ENCODE data around the gene RBM34.

DNA sequence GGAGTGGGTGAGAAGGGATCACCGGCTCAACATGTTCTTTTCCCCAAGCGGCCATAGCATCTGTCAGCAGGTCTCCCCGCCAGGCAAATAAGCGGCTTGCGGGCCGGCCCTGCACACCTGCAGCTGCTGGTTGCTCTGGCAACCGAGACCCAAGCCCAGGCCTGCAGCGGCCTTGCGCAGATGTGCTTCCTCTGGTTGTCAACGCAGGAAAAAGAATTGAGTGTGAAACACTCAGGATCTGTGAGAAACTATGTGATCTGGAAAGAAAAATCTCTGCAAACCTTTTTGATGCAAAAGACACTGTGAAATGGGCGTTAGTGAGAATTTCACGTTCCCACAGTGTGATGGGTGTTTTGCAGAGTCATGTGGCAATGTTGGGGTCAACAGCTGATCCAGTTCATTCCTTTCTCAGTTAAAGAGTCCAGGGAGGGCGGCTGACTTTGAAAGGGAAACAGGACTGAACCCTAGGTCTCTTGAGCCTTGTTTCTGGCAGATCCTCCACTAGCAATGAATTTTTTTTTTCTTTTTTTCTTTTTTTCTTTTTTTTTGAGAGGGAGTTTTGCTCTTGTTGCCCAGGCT is 60.8 kb downstream of the RBM34 start:
- no peak for TF ChIP-seq CTCF (conservative IDR thresholded peaks at IDR 0.05; ENCODE audit: low read length)
- no peak for TF ChIP-seq EZH2phosphoT487 (IDR thresholded peaks at IDR 0.05; ENCODE audit: borderline replicate concordance, low read depth, low read length)

All from OCI-LY7 (cell line).